Epidermal melanocyte (primary cell): ENCODE measurements around the gene CTNNBL1.

Source experiments
- DNase-seq: peaks from one replicate; pipeline ENCODE4 v3.0.0; 2011; ENCODE audit warnings: low spot score; ENCODE audit not compliant: insufficient read length

CTNNBL1 gene

DNA sequence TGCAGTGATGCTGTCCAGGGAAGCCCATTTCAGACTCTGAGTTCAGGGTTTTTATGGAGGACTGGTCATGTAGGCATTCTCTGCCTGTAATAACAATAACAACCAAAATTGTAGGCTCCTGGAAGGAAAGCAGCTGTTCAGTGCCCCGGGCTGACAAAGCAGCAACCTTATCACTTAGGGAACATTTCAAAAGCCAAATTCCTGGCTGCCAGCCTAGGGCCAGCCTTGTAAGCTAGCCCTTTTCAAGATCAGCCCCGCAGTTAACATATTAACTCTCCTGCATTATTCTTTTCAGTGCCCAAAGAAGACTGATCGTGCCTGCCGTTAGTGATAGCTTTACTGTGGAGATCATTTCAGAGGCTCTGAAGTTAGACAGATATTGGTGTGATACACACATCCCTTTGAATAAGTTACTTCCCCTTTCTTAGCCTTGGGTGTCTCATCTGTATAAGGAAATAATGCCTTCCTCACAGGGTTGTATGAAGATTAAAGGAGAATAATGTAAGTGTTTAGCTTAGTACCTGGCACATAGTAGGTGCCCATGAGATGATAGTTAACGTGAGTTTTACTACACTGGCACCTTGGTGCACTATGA lies 44.1 kb downstream of the CTNNBL1 start:
- DNase-seq, result no peak

DNA sequence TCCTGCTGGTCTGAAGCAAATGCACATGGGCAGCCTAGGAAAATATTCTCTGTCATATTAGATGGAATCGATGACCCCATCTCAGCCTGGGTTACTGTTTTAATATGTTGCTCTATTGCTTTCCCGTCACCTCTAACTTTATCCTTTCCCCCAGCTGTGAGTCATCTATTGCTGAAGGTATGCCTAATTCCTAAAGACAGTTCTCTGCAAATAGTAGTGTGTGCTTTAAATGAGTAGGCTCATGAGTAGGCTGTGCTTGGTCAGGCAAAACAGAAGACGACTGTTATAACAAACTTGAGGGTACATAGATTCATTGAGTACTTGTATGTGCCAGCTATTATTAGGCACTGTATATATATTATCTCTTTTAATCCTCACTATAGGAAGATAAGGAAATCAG lies 47.2 kb downstream of the CTNNBL1 start:
- DNase-seq, result no peak

DNA sequence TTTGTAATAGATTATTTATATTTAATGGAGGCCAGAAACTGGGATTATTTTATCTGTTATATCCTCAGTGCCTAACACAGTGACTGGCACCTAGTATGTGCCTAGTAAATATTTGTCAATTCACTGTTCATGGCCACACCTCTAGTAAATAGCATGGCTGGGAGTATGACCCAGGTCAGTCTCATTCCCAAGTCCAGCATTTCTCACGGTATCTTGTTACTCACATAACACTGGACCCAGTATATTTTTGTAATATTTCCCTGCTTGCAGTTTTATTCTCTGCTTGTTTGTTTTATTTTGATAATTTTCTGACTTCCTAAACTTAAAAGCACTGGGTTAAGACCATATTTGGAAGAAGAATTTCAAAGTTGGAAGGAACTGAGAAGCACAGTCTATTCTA lies 47.7 kb downstream of the CTNNBL1 start:
- DNase-seq, result no peak

DNA sequence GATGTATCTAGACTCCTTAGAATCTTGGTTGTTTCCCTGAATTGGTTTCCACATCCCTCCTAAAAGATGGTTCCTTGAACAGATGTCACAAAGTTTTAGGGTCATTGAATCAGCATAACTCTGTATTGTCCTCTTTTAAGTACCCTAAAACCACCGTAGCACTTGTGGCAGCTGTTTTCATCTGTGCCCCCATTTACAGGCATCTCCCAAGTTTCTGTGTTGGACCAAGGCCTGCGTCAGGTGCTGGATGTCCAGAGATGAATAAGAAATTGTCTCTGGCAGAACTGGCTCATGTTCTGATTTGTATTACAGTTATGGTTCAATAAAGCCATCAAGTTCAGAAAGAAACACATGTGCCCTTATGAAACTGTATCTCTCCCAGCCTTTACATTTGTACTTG lies 48.3 kb downstream of the CTNNBL1 start:
- DNase-seq, result no peak

DNA sequence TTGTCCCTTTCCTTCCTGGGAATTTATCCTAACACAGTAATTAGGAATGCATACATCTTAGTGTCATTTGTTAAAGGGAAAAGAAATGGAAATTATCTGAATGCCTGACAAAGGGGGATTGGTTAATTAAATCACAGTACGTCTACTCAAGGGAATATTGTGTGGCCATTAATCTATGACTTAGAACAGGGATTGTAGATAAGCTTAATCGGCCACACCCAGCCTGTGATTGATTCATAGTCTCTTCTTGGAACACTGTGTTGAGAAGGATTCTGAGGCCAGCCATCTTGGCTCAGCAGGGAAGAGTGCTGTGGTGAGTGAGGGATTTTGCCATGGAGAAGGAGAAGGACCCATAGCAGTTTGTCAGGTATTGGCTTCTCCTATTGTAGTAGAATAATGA lies 50.5 kb downstream of the CTNNBL1 start:
- no peak for DNase-seq

DNA sequence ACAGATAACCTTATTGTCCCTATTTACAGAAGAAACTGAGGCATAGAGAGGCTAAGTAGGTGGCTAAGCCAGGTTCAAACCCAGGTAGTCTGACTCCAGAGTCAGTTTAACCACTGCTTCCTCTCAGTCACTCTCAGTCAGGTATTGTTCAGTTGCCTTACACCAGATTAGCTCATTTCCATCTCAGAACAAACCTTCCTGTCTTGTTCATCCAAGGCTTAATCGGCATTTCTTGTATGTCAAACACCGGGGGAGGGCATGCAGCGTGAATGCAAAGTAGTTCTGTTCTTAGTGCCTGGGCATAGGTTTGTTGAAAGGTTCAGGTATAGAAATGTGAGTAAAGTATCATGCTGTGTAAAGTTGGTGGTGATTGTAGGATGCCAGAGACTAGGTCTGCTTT lies 51.7 kb downstream of the CTNNBL1 start:
- no peak for DNase-seq

DNA sequence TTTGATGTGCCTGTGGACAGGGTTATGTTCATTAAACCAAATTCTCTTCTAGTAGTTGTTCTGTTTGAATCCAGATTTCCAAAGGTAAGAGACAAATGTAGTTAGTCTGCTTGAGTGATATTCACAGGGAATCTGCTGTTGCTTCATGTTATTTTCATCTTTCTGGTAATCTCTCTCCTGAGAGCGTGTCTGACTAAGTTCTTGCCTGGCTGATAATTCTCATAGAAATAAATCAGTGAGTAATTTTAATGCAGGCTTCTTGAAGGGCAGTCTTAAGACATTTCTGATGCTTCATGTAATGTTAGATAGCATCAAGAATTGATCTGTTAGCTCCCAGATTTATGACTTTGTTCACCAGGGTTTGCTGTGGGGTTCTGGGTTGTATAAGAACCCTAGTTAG lies 54.2 kb downstream of the CTNNBL1 start:
- no peak for DNase-seq

DNA sequence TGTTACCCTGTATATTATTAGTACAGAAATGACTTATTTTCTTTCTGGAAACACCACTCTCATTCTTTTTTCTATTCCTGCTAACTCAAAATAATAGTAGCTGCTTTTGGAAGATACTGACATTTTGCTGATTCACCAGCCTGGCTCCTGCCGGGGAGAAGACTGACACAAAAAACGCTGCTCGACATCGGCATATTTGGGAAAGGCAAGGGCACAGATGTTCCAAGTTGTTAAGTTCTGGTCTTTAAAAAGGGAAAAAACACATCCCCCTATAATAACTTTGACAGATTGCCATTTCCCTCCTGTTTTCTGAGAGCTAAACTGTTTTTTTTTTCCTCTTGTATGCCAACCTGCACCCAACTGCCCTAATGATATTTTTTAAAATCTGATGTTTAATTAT lies 55.4 kb downstream of the CTNNBL1 start:
- DNase-seq, result no peak

DNA sequence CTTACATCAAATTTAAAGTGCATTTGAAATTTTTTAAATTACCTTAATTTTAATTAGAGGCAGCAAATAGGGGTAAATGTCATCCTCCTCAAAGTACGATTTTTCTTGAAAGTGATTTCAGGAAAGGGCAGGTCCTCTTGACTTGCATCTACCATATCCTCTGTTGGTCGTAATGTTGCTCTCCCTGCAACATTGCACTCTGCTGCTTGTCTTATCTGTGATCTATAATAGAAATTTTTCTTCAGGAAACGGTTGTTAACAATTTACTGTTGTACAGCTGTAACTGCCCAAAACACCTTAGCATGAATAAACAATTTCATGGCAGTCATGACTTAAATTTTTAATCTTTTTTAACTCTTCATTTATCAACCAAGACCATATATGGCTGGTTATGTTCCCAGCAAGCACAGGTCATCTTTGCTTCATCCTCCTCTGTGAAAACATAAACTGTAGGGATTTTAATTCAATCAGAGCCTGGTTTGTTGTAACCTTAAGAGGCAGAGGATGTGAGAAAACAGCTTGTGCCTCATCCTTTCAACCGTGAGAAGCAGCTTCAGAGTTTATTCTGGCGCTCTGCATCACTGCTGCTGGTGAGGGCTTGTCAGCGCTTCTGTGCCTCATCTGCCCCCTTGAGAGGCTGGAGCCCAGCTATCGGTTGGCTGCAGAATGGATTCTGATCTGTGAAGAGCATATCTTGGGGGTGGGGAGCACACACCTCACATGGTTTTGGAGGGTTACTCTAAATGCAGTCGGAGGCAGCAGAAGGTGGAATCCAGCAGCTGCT lies 56.0 kb downstream of the CTNNBL1 start:
- DNase-seq, result no peak

DNA sequence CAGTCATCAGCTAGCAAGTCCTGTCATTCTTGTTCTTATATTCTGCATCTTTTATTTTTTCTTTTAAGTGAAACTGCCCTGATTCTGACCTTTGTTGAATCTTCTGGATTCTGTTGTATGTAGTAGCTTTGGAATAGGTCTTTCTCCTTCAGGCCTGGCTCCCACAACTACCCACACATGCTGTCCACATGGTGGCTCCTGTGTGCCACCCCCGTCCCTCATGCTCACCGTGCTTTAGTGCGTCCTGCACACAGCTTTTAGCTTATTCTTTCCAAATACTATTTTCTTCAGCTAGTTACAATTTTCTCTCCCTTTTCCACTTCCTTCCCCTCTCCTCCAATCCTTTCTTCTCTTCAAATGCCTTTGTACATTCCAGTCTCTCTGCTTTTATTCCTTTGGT lies 61.8 kb downstream of the CTNNBL1 start:
- DNase-seq, result no peak

DNA sequence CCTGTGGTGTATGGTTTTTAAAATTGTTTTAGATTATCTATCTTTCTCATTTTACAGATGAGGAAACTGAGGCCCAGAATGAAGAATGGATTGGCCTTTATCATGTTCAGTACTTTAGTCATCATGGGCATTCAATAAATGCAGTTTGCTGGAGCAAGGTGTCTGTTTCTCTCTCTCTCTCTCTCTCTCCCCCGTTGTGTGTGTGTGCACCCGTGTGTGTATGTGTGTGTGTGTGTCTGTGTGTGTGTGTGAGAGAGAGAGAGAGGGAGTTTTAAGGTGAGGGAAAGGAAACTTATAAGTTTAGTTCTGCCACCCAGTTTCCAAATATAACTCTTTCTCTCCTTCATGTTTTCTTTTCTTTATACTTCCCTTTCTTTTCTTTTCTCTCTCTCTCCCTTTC lies 62.4 kb downstream of the CTNNBL1 start:
- no peak for DNase-seq

DNA sequence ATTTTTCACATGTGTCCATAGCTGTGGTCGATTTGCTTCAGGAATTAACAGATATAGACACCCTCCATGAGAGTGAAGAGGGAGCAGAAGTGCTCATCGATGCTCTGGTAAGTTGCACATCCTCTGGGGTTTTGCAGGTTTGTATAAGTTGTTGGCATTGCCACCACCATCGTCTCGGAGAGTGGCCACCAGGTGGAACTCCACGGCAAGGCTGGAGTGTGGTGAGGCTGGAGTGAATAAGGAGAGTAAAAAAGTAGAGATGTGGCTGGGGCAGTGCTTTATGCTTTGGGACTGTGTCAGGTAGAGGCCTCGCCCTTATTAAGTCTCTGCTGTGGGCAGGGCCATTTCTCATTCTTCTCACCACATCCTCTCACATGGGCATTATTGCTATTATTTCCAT lies 63.7 kb downstream of the CTNNBL1 start:
- no peak for DNase-seq

DNA sequence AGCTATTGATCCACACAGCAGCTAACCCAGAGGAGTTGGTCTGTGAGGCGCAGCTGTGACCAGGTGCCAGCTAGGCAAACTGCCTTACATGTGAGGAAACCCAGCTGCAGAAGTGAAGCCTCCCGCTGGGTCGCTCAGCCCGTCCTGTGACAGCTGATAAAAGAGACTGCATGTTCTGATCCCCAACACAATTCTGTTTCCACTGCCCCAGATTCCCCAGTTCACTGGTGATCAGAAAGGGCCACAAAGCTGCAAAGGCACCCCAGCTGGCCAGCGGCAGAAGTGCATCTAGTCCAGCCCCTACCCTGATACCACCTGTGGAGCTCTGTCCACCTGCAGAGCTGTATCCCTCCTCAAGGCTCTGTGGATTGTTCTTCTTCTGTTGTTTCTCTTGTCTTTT lies 64.5 kb downstream of the CTNNBL1 start:
- DNase-seq, result no peak

DNA sequence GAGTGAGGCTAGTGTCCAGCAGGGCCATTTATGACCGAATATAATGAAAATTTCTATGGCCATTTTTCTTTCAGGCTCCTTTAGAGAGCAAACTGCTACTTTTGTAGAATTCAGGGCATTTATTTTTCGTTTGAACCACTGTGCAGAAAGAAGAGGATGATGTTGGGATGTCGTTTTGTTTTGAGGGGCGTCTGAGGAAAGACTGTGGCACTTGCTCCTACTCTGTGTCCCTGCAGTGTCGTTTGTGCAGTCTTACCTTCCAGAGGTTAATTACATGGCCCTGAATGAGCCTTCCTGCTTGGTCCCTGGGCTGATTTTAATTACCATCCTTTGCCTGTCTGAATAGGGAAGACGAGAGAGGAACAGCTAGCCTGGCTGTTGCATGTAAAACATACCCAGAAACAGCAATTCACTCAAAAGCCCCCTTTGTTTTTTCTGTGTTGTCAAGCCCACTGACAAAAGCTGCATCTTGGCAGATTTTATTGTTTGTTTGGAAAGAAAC lies 65.3 kb downstream of the CTNNBL1 start:
- DNase-seq, result no peak

DNA sequence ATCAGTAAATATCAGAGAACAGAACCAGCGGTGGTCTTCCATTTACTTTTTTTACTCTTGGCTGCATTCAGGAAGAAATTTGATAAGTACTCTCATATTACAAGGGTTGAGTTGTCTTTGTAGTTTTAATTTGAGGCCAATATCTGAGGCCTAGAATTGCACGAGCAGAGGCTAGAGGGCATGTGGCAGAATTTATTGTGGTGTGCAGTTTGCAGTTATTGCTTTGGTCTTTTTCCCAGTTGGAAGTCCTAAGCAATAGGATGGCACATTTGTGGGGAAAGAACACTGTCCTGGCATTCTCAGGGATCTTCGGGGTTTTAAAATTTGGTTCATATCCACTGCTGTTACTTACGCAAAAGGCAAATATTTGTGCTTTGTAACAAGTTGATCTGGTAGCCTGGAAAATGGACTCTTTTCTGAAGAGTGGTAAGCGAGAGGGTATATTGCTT lies 66.0 kb downstream of the CTNNBL1 start:
- no peak for DNase-seq

DNA sequence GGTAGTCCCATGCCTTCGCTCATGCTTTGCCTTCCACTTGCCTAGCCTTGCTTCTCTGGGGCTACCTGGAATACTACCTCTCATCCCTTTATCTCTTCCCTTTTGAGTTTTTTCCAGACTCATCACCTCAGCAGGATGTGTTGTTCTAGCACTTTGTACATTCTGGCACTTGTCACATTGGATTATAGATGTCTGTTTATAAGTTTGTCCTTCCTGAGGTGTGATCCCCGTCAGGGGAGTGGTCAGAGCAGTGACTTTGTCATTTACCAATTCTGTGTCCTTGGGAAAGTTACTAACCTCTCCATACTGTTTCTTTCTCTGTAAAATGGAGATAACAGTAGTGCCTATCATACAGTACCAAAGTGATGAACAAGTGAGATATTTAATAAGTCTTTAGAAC lies 66.5 kb downstream of the CTNNBL1 start:
- DNase-seq, result no peak

DNA sequence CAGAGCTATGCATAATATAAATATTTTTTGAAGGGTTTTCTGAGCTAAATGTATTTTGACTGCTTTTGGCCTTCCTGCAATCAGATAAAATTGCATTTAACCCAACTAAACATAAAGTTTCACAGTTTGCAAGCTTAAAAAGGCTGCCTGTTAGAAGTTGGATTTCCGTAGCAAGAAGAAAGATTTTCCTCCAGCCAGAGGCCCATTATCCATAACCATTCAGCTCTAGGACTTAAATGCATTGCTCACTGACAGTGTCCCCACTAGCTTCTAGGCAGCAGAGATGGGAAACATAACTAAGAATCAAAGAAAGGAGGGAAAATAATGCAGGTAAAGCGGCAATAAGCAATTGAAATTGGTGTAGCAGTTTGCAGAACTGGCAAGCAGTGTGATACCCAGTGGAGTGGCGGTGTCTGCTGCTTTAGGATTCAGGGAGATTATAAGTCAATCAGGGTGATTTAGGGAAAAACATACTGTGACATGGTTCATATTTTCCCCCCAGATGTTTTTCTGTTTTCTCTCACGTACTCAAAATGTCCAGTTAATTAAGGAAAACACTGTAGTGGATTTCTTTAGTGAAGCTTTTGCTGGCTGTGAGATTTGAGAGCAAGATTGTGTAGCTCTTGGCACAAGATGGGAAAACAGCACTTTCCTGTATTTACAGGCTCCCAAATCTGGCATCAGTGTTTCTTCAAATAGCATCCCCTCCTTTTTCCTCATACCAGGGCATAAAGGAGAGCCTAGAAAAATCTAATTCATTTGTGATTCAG lies 69.1 kb downstream of the CTNNBL1 start:
- no peak for DNase-seq

DNA sequence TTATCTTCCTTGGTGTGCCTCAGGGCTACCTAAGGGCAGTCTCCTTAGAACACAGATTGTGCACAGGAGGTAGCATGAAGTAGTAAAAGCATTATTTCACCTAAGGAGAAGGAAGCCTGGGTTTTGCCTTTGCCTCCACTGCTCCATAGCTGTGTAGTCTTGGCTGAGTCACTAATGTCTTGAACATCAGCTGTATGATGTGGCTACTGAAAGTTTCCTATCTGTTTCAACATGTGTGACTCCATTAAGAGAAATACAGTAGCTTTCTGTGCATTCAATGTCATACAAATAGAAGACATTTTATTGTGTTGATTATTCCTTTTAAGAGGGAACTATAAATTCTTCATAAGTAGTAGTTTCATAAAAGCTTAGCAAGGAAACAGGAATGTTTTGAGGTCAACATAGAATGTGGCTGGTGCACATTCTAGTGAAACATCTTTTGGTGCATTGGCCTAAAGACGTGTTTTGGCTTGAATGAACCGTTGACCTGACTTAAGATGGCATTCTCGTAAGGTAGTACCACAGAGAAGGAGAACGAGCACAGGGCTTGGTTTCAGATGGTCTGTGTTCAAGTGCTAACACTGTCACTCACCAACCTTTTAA lies 70.6 kb downstream of the CTNNBL1 start:
- DNase-seq, result no peak

DNA sequence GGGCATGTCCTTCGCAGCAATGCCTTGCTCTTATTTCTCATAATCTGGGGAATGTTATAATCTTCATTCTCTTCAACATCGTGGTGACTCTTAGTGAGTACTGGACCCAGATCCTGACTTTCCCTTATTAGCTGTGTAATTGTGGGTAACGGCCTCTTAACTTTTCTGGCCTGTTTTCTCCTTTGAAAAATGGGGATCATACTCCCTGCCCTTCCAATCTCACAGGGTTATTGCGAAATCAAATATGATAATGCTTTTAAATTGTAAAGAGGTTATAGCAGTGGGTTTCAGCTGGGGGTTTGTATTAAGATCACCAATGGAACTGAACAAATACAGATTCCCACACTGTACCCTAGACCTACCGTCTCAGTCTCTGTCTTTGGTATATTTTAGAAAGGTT lies 77.1 kb downstream of the CTNNBL1 start:
- DNase-seq, result no peak

DNA sequence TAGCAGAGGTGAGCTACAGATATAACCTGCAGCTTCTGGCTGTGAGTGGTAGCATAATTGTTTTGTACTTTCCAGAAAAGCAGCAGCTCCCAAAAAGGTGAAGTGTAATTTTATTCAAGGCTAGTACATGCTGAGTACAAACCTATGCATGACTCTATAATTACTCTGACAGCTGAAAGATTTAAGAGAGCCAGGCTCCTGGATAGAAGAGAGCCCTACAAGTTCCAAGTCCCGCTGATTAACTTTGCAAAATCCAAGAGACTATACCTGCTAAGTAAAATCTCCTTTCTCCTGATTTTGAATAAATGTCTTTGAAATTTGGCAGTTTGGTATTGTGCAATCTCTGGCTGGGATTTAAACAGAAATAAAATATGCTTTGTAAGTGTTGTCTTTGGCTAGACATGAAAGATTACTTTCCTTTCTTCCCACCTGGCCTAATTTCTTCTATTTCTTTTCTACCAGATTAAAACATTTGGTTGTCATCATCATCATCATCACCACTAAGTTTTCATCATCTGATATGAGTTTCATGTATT lies 79.5 kb downstream of the CTNNBL1 start:
- no peak for DNase-seq

DNA sequence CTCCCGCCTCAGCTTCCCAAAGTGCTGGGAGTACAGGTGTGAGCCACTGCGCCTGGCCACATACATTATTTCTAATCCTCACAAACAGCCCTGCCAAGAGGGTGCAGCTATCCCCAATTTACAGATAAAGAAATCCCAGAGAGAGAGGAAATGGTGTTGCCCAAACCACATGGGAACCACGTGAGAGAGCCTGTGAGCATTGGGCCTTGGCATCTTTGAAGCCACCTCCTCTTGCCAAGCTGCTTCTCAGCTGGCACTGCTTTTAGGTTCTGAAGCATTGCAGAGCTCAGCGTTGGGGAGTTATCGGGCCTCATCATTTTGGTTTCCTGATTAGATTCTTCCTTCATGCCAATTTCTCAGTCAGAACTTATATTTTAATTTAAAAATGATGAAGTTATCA lies 80.3 kb downstream of the CTNNBL1 start:
- no peak for DNase-seq

DNA sequence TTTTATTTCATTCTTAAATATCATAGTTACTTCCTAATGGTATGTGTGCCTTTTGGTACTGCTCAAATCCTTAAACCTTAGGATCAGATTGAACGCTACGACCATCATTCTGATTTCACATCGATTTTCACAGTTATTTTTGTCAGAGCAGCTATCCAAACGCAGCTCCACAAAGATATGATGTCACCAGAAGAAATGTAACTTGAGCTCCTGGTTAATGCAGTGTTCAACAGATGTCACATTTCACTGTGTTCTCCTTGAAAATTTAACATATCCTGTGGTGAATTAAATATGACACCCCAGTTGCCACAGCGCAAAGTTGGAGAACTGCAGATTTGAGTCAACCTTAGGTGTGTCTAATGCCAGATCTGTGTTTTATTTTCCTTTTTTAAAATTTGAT lies 81.4 kb downstream of the CTNNBL1 start:
- no peak for DNase-seq
